HepG2 (cell line): ENCODE measurements around the gene TUBGCP6. TPM values are rescaled to one million over a fixed set of nuclear protein-coding genes. Genes with fewer than 3 reads are reported as not detected.

ENCODE experiments used
- ARNT2 ChIP-seq: sonication (generic); formaldehyde crosslinking; IDR thresholded peaks from 2 replicates; pipeline ENCODE4 v1.8.0; 2022; ENCODE audit warnings: mild to moderate bottlenecking, low read depth, missing genetic modification reagents, moderate library complexity
- GPN1 ChIP-seq: sonication (generic); formaldehyde crosslinking; IDR thresholded peaks from 2 replicates; pipeline ENCODE4 v1.5.1; 2020; ENCODE audit warnings: missing genetic modification reagents, borderline replicate concordance
- ONECUT2 ChIP-seq: sonication (generic); formaldehyde crosslinking; IDR thresholded peaks from 2 replicates; pipeline ENCODE4 v1.4.0; 2020; ENCODE audit warnings: missing genetic modification reagents
- YY1 ChIP-seq: IDR thresholded peaks from 2 replicates; pipeline ENCODE4 v1.6.1; 2011; ENCODE audit warnings: low read length, low read depth, moderate library complexity, mild to moderate bottlenecking; ENCODE audit not compliant: insufficient read depth, insufficient replicate concordance
- ZFP36L1 ChIP-seq: sonication (generic); formaldehyde crosslinking; IDR thresholded peaks from 2 replicates; pipeline ENCODE4 v1.8.0; 2022; ENCODE audit warnings: mild to moderate bottlenecking, missing genetic modification reagents, moderate library complexity
- polyA plus RNA-seq, 8 experiments: library from polyadenylated mRNA; depleted of rRNA in 3 of 8; stranded (reverse) in 7 of 8; unstranded in 1 of 8; fragments of >200 nt; fragmentation: Illumina TruSeq in 4 of 8; extraction: Trizol in 4 of 8; gene quantifications; 2 replicates each; pipeline versions ENCODE4 v1.2.1 to v1.2.3, GENCODE V29; 2011 to 2016; ENCODE audit warnings: low read depth in 4 of 8, missing spikeins in 1 of 8, mixed read lengths in 1 of 8; ENCODE audit not compliant: insufficient read depth in 1 of 8
- total RNA-seq, 5 experiments: library from RNA; depleted of rRNA; stranded (reverse); fragments of >200 nt; fragmentation: Illumina TruSeq; extraction: Trizol; gene quantifications; 2 replicates each; pipeline ENCODE4 v1.2.3, GENCODE V29; 2016; ENCODE audit warnings: low read depth in 1 of 5
- TF ChIP-seq, protein P1 (sequence below): IDR thresholded peaks from 2 replicates; pipeline ENCODE4 v1.6.1; 2016; ENCODE audit warnings: low read depth, missing genetic modification reagents, missing compliant biosample characterization
- TF ChIP-seq, protein P2 (sequence below): sonication (generic); formaldehyde crosslinking; IDR thresholded peaks from 2 replicates; pipeline ENCODE4 v1.4.0; 2020; ENCODE audit warnings: missing genetic modification reagents

Gene TUBGCP6
- total and polyA plus RNA-seq, 2 of the 13 experiments (the other 11 are each of a cell fraction or from before 2014, with no cell fraction given): 14.6 to 15.7 TPM

DNA sequence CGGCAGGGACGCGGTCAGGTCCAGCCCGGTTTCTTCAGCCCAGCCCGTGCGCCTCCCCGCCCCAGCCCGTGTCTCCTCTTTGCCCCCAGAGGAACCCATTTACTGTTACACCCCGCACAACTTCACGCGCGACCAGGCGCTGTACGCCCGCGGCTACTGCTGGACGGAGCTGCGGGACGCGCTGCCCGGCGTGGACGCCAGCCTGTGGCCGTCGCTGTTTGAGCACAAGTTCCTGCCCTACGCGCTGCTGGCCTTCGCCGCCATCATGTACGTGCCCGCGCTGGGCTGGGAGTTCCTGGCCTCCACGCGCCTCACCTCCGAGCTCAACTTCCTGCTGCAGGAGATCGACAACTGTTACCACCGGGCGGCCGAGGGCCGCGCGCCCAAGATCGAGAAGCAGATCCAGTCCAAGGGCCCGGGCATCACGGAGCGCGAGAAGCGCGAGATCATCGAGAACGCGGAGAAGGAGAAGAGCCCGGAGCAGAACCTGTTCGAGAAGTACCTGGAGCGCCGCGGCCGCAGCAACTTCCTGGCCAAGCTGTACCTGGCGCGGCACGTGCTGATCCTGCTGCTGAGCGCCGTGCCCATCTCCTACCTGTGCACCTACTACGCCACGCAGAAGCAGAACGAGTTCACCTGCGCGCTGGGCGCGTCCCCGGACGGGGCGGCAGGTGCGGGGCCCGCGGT lies 67.8 kb downstream of the TUBGCP6 start (continued):
- TF ChIP-seq, protein P1, sequence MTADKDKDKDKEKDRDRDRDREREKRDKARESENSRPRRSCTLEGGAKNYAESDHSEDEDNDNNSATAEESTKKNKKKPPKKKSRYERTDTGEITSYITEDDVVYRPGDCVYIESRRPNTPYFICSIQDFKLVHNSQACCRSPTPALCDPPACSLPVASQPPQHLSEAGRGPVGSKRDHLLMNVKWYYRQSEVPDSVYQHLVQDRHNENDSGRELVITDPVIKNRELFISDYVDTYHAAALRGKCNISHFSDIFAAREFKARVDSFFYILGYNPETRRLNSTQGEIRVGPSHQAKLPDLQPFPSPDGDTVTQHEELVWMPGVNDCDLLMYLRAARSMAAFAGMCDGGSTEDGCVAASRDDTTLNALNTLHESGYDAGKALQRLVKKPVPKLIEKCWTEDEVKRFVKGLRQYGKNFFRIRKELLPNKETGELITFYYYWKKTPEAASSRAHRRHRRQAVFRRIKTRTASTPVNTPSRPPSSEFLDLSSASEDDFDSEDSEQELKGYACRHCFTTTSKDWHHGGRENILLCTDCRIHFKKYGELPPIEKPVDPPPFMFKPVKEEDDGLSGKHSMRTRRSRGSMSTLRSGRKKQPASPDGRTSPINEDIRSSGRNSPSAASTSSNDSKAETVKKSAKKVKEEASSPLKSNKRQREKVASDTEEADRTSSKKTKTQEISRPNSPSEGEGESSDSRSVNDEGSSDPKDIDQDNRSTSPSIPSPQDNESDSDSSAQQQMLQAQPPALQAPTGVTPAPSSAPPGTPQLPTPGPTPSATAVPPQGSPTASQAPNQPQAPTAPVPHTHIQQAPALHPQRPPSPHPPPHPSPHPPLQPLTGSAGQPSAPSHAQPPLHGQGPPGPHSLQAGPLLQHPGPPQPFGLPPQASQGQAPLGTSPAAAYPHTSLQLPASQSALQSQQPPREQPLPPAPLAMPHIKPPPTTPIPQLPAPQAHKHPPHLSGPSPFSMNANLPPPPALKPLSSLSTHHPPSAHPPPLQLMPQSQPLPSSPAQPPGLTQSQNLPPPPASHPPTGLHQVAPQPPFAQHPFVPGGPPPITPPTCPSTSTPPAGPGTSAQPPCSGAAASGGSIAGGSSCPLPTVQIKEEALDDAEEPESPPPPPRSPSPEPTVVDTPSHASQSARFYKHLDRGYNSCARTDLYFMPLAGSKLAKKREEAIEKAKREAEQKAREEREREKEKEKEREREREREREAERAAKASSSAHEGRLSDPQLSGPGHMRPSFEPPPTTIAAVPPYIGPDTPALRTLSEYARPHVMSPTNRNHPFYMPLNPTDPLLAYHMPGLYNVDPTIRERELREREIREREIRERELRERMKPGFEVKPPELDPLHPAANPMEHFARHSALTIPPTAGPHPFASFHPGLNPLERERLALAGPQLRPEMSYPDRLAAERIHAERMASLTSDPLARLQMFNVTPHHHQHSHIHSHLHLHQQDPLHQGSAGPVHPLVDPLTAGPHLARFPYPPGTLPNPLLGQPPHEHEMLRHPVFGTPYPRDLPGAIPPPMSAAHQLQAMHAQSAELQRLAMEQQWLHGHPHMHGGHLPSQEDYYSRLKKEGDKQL (CRISPR knock-in tag): no peak
- TF ChIP-seq ONECUT2 (CRISPR knock-in tag) (no peak), ARNT2 (CRISPR knock-in tag) (no peak), GPN1 (CRISPR knock-in tag) (no peak), ZFP36L1 (CRISPR knock-in tag) (no peak), YY1 (no peak)
- TF ChIP-seq, protein P2, sequence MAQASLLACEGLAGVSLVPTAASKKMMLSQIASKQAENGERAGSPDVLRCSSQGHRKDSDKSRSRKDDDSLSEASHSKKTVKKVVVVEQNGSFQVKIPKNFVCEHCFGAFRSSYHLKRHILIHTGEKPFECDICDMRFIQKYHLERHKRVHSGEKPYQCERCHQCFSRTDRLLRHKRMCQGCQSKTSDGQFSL: no peak
